GM18498 (cell line): ENCODE measurements around the gene FXYD2.

Experiments used
- ATAC-seq: cut with Tn5 transposase; IDR thresholded peaks from one replicate; pipeline ENCODE4 v1.9.1; 2021; ENCODE audit warnings: mild to moderate bottlenecking, moderate library complexity; ENCODE audit not compliant: unreplicated experiment

Gene FXYD2

GRCh38 chr11:117770061-117770460, 54.5 kb downstream of the FXYD2 start:
- no peak for ATAC-seq
